ENCODE results near the gene MIGA1.
"Not testable (repeated sequence)": the region's sequence is repeated elsewhere in the genome, so short reads cannot be mapped to it uniquely, and the experiment has no call there.

MIGA1 gene

DNA sequence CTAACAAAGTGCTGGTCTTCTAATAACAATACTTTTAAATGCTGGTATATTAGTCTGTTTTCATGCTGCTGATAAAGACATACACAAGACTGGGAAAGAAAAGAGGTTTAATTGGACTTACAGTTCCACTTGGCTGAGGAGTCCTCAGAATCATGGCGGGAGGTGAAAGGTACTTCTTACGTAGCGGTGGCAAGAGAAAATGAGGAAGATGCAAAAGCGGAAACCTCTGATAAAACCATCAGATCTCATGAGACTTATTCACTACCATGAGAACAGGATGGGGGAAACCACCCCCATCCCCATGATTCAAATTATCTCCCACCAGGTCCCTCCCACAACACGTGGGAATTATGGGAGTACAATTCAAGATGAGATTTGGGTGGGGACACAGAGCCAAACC lies 139.5 kb downstream of the MIGA1 start:
- DNase-seq (ENCODE audit: low spot score): not testable (repeated sequence)

DNA sequence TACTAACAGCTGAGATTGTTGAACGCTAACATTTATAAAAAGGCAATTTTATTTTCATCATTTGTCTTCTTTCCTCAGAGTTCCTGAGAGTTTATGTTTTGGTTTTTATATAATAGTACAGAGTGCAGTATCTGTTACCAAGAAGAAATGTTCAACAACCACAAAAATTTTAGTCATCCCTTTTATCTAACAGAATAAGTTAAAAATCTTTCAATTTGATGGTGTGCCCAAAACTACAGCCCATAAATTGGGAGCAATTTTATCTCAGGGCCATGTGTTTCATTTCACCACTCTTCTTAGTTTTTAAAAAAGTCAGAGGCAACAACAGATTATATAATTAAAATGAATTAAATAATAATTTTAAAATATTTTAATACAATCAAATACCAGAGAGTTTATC lies 146.1 kb downstream of the MIGA1 start:
- DNase-seq (ENCODE audit: low spot score): no peak

DNA sequence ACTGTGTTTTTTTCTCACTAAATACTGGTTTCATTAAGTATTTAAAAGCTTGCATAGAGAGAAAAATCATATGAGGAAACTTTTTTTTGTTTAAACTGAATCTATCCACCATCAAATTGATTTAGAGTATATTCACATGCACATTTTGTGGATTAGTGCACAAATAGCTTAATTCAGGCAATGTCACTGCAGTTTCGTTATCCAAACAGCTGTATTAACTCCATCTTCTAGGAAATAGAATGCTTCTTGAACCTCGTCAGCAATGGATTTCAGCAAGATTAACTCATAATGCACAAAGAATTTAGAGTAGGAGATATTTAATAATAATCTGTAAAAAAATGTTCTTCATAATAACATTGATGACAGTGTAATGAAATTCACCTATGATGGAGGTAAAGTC lies 146.5 kb downstream of the MIGA1 start:
- DNase-seq (ENCODE audit: low spot score): no peak

DNA sequence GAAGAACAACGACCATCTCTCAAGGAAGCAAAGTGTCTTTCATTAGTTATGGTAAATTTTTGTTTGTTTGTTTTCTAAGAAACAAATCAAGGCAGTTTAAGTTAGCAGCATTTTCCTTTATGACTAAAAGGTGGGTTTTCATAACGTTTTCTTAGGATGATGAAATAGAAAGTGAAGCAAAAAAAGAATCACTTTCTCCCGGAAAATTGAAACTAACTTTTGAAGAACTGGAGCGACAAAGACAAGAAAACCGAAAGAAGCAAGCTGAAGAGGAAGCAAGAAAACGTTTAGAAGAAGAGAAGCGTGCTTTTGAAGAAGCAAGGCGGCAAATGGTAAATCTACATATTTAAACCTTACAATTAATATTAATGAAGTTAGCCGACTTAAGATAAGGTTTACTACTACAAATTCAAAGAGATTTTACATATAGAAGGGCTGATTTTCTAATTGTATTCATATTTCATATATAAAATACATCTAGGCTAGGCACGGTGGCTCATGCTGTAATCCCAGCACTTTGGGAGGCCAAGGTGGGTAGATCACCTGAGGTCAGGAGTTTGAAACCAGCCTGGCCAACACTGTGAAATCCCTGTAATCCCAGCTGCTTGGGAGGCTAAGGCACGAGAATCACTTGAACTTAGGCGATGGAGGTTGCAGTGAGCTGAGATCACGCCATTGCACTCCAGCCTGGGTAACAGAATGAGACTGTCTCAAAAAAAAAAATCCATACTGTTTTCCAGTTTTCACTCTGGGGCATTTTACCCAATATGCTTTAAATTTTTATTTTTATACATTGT lies 147.3 kb downstream of the MIGA1 start:
- peak; percentile 8 for DNase-seq (ENCODE audit: low spot score)

DNA sequence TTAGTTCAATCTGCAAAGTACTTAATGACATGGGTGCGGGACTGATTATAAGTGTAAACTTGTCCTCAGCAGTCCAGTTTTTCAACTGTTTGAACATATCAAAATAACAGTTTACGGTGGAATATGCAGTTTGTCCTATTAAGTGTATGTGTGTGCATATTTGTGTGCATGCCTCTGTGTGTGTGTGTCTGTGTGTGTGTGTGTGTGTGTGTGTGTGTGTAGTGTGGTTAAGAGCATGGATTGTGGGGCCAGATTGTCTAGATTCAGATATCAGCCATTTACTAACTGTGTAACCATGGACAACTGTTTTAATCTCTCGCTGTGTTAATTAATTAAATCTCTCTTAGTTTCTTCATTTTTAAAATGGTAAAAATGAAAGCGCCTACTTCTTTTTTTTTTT lies 148.0 kb downstream of the MIGA1 start:
- no peak for DNase-seq (ENCODE audit: low spot score)
